Fibroblast of skin of right biceps (primary cell): Measurements from ENCODE around the gene SPIRE1.
"Not testable (repeated sequence)": the region's sequence is repeated elsewhere in the genome, so short reads cannot be mapped to it uniquely, and the experiment has no call there.

Source experiments
- DNase-seq: peaks from one replicate; pipeline ENCODE4 v3.0.0-alpha.2; 2013

The SPIRE1 gene

GRCh38 chr18:12598181-12598930 is 59.6 kb downstream of the SPIRE1 start:
- DNase-seq: peak; percentile 51

DNA sequence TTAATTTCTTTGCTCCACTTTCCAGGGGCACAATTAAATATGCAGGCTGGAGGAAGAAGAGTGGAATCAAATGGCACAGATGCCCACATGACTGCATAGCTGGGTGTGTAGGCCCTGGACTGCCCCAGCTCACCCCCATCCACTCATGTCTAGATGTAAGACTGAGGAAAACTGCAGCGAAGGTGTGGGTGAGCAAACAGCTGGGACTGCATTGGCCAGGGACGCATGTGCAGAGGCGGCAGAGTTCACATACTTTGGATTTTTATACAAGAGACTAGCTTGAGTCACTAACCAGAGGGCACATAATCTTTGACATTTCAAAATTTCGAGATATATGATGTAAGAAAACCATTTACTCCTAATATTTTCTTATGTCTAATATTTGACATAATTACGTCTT is 60.1 kb downstream of the SPIRE1 start:
- DNase-seq: peak; percentile 81

DNA sequence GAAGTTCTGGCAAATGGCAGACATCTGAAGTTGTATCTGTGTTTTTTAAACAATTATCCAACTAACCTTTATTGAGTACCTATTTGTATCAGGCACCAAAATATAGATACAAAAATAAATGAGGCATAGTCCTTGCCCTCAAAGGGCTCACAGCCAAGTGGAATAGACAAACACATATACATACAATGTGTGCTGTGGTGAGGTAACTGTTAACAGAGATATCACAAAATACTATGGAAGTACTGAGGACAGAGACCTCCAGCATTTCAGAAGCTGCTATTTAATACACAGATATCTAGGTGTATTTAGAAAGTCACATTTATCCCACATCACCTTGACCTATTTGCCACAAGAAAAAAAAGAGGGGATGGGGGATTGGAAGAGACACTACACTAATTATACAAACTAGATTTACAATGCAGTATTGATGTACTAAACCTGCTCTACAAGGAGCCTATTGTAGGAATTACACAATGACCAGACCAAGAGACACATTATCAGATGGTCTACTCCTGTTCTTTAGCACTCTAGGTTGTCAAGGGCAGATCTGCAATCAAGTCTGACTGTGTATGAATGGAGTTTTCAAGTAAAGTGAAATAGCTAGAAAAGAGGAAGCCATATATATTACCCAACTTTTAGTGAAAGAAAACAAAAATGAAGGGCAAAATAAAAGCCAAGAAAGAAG is 62.2 kb downstream of the SPIRE1 start:
- DNase-seq: no peak

DNA sequence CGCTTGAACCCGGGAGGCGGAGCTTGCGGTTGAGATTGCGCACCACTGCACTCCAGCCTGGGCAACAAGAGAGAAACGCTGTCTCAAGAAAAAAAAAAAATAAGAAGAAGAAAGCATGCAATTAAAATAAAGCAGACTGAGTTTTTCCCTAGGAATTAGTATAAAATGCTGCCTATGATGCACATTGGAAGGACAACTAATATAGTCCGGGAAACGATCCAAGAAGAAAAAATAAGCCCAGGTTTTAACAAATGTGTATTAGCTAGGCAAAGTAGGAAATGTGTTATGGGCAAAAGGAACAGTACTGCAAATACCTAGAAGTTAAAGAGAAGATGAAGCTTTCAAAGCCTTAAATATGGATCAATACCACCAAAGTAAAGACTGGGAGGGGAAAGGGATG is 64.0 kb downstream of the SPIRE1 start:
- DNase-seq: peak; percentile 40

DNA sequence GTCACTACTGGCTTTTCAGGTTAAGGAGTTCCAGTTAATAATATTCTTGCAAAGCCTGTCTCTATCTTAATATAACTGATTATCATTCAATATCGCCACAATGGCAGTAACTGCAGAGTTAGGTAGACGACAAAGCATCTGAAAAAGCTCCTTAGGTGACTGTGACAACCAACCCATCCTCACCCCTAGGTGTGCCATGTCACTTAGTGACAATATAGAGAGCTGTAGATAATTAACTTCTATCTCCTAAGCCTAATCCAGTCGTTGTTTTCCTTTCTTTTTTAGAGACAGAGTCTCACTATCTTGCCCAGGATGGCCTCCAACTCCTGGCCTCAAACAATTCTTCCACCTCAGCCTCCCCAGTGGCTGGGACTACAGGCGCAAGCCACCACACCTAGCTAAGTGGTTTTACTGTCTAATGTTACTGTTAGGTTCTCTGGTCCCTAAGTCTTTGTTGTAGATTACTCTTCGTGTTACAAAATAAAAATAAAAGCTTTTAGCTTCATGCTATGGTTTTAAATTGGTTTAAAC is 65.2 kb downstream of the SPIRE1 start:
- DNase-seq: no peak

DNA sequence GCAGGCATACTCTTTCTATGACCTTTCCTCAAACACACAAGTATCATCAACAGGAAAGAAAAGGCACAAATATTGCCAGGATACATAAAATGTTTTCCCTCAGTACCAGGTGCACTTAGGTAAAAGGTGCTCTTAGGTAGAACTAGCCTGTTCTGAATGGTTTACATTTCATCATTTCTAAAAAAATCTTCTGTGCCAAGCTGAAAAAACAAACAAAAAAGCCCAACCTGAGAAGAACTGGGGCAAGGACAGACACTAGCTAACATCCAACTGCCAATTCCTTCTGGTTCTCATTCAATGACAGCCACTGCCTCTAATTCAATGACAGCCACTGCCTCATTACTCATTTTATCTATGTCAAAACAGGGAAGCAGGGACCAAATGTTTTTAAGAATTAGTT is 68.5 kb downstream of the SPIRE1 start:
- DNase-seq: no peak

- DNase-seq: no peak
Measured at GRCh38 chr18:12586956-12587355, 71.0 kb downstream of the SPIRE1 start.

GRCh38 chr18:12585218-12585617 is 72.7 kb downstream of the SPIRE1 start:
- no peak for DNase-seq

- DNase-seq: no peak
Measured at GRCh38 chr18:12580630-12581342, 77.1 kb downstream of the SPIRE1 start.

GRCh38 chr18:12579775-12580174 is 78.1 kb downstream of the SPIRE1 start:
- no peak for DNase-seq

DNA sequence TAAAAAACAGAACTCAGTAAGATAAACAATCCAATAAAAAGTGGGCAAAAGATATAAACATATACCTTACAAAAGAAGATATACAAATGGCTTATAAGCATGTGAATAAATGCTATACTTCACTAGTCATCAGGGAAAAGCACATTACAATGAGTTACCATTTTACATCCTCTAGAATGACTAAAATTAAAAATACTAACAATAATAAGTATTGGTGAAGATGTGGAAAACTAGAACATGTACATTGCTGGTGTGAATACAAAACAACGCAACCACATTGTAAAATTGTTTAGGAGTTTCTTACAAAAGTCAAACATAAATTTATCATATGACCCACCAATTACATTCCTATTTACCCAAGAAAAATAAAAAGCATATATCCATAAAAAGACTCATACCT is 80.1 kb downstream of the SPIRE1 start:
- no peak for DNase-seq

DNA sequence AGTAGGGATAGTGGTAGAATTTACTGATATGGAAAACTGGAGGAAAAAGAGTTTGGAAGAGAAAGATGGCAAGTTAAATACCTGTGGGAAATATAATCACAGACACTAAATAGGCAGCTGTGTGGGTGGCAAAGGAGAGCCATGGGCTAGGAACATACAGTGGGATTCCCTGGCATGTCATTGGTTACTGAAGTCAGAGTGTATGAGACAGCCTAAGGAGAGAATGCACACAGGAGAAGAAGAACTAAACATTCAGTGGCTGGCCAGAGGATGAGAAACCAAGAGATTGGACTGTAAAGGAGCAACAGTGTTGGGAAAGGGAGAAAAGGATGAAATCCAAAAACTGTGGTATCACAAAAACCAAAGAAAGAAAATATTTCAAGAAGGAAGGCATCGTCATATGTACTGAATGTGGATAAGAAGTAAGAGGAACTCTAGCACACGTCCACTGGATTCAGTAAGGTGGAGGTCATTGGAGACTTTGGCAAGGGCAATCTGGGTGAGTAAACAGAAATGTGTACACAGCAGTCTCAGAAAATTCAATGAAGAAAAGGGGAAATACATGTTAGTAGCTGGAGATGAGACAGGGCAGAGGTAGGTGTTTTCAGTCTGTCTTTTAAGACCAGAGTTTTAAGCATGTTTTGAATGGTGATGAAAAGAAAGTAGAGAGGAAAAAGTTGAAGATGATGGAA is 83.3 kb downstream of the SPIRE1 start:
- DNase-seq: no peak

GRCh38 chr18:12571630-12572029 is 86.3 kb downstream of the SPIRE1 start:
- DNase-seq: no peak

DNA sequence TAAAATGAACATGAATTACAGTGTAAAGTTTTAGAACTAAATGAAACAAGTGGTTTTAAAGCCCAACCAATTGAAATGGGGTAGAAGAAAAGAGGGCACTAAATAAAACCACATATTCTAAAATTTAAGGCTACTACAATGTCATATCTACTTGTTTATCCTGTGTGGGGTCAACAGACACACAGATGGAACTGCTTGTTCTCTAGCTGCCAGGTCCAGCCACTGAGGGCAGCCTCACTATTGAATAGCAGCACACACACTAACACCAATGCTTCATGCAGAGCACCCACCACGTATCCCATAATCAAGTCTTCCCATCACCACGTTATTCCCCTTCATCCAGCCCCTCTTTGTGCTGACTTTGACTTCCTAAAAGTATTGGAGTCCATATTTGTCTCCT is 88.1 kb downstream of the SPIRE1 start:
- DNase-seq: no peak

GRCh38 chr18:12567849-12568248 is 90.1 kb downstream of the SPIRE1 start:
- DNase-seq: no peak

- DNase-seq: no peak
Measured at GRCh38 chr18:12564861-12565260, 93.0 kb downstream of the SPIRE1 start.

DNA sequence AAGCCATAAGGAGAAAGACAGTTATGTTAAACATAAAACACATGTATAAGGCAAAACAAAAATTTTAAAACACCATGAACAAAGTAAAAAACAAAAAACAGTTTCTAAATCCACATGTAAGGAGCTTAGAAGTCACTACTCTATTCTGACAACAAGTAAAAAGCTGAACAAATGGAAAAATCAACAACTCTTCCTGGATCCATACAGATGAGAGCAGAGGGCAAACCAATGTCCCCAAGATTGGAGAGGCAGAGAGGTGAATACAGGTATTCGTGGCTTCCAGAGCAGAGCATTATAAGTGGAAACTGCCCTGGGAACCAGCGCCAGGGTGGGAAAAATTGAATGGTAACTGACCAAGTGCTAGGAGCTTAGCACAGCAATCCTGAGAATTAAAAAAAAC is 93.5 kb downstream of the SPIRE1 start:
- DNase-seq: no peak

GRCh38 chr18:12560600-12560999 is 97.3 kb downstream of the SPIRE1 start:
- DNase-seq: not testable (repeated sequence)

DNA sequence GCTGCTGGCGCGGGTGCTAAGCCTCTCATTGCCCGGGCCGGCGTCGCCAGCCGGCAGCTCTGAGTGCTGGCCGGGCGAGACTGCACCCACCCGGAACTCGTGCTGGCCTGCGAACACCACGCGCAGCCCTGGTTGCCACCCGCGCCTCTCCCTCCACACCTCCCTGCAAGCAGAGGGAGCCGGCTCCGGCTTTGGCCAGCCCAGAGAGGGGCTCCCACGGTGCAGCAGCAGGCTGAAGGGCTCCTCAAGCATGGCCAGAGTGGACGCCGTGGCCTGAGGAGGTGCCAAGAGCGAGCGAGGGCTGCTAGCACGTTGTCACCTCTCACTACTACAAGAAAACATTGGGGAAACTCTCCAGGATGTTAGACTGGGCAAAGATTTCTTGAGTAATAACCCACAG is 98.6 kb downstream of the SPIRE1 start:
- DNase-seq: no peak

DNA sequence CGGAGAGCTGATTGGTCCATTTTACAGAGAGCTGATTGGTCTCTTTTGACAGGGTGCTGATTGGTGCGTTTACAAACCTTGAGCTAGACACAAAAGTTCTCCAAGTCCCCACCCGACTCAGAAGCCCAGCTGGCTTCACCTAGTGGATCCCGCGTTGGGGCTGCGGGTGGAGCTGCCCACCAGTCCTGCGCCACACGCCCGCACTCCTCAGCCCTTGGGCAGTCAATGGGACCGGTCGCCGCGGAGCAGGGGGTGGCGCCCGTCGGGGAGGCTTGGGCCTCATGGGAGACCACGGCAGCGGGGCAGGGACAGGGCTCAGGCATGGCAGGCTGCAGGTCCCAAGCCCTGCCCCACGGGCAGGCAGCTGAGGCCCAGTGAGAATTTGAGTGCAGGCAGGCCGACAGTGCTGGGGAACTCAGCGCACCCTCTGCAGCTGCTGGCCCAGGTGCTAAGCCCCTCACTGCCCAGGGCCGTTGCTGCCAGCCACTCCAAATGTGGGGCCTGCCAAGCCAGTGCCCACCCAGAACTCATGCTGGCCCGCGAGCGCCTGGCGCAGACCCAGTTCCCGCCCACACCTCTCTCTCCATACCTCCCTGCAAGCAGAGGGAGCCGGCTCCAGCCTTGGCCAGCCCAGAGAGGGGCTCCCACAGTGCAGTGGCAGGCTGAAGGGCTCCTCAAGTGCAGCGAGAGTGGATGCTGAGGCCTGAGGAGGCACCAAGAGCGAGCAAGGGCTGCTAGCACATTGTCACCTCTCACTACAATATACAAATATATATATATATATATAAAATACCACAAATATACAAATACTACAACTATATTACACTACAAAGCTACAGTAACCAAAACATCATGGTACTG is 100.7 kb downstream of the SPIRE1 start:
- DNase-seq: no peak

DNA sequence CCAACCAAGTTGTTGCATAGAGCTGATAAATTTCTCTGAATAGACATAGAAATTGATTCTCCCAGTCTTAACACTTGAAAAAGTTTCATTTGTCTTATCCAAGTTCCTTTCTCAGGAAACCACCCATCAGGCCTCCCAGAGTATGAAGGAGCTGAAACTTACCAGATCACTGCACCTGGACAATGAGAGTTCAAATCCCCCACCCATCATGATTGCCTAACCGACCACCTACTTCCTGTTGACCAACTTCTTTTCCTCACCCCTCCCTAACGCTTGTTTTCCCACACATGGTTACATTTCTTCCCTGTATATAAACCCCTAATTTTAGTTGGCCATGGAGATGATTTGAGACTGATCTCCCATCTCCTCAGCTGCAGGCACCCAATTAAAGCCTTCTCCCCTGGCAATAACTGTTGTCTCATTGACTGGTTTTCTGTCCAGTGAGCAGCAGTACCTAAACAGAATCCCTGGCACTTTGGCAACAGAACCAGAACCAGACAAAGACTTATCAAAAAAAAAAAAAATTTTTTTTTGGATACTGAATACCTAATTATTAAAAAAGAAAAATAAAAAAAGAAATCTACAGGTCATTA is 103.0 kb downstream of the SPIRE1 start:
- no peak for DNase-seq

- DNase-seq: no peak
Measured at GRCh38 chr18:12552879-12553242, 105.0 kb downstream of the SPIRE1 start.
